Stimulated activated naive CD8-positive, alpha-beta T cell treated with anti-CD3 and anti-CD28 coated beads, Interleukin-15, amount 100 ng/mL, for 72 hours (primary cell): ENCODE results near the gene PRKN.
A peak's percentile ranks its signal among the peaks of the same experiment; 100 is the strongest.

Source experiments
- ATAC-seq: fragments of 150-1000 bp; cut with Tn5 transposase; 2 replicates; pipeline ENCODE4 v1.10.0; 2021; ENCODE audit warnings: mild to moderate bottlenecking, moderate library complexity
- DNase-seq, 2 donors: peaks; one replicate each; pipeline ENCODE4 v3.0.0; 2021 to 2022
- H3K27ac Mint-ChIP-seq, 2 donors: one replicate each; pipeline ENCODE4 v1.8.0; 2022; ENCODE audit warnings: mild to moderate bottlenecking in 2 of 2, mixed read lengths in 2 of 2, moderate library complexity in 2 of 2
- H3K27me3 Mint-ChIP-seq: one replicate; pipeline ENCODE4 v1.8.0; 2022; ENCODE audit warnings: mixed read lengths
- H3K4me1 Mint-ChIP-seq: one replicate; pipeline ENCODE4 v1.8.0; 2022; ENCODE audit warnings: mild to moderate bottlenecking, mixed read lengths
- H3K4me3 Mint-ChIP-seq, 2 donors: one replicate each; pipeline ENCODE4 v1.8.0; 2022; ENCODE audit warnings: mild to moderate bottlenecking in 2 of 2, mixed read lengths in 2 of 2, moderate library complexity in 1 of 2
- H3K9me3 Mint-ChIP-seq, 2 donors: one replicate each; pipeline ENCODE4 v1.8.0; 2022; ENCODE audit warnings: mixed read lengths in 2 of 2

The PRKN gene

GRCh38 chr6:161412795-161413194, 1314.8 kb downstream of the PRKN start:
- no peaks in the 10 kb centered on the region for H3K9me3 Mint-ChIP-seq
- peaks cover 13% of the 10 kb centered on the region for H3K27me3 Mint-ChIP-seq
- no peak overlapping the region for H3K27ac Mint-ChIP-seq
- DNase-seq: no peak
- no peak for ATAC-seq
- no peak overlapping the region for H3K4me3 Mint-ChIP-seq
- H3K4me1 Mint-ChIP-seq: no peaks in the 10 kb centered on the region

GRCh38 chr6:161411265-161411944, 1316.2 kb downstream of the PRKN start:
- DNase-seq (no peak), ATAC-seq (no peak)
- H3K4me1 Mint-ChIP-seq: no peaks in the 10 kb centered on the region
- H3K4me3 Mint-ChIP-seq: no peak overlapping the region
- H3K27me3 Mint-ChIP-seq: peaks cover 9% of the 10 kb centered on the region
- H3K27ac Mint-ChIP-seq: no peak overlapping the region
- H3K9me3 Mint-ChIP-seq: no peaks in the 10 kb centered on the region

GRCh38 chr6:161410736-161411135, 1316.8 kb downstream of the PRKN start:
- no peaks in the 10 kb centered on the region for H3K9me3 Mint-ChIP-seq
- DNase-seq: no peak
- H3K27me3 Mint-ChIP-seq: peaks cover 3% of the 10 kb centered on the region
- no peak for ATAC-seq
- no peak overlapping the region for H3K4me3 Mint-ChIP-seq
- H3K27ac Mint-ChIP-seq: no peak overlapping the region
- H3K4me1 Mint-ChIP-seq: no peaks in the 10 kb centered on the region

- Mint-ChIP-seq H3K27ac (no peak overlapping the region), H3K4me3 (no peak overlapping the region), H3K4me1 (no peaks in the 10 kb centered on the region), H3K9me3 (no peaks in the 10 kb centered on the region), H3K27me3 (no peaks in the 10 kb centered on the region)
- DNase-seq (no peak), ATAC-seq (no peak)
Observed at GRCh38 chr6:161410076-161410475, 1317.5 kb downstream of the PRKN start.

- Mint-ChIP-seq H3K27ac (no peak overlapping the region), H3K4me3 (no peak overlapping the region)
- DNase-seq: no peak
Observed at GRCh38 chr6:161409353-161409752, 1318.2 kb downstream of the PRKN start.

GRCh38 chr6:161408041-161408440, 1319.5 kb downstream of the PRKN start:
- no peak for ATAC-seq
- no peak overlapping the region for H3K27ac Mint-ChIP-seq

More at GRCh38 chr6:161409353-161409752, 1318.2 kb downstream of the PRKN start:
- Mint-ChIP-seq H3K9me3 (no peaks in the 10 kb centered on the region), H3K4me1 (no peaks in the 10 kb centered on the region), H3K27me3 (no peaks in the 10 kb centered on the region)
- ATAC-seq: no peak

GRCh38 chr6:161407581-161407980, 1320.0 kb downstream of the PRKN start:
- H3K4me1 Mint-ChIP-seq: no peaks in the 10 kb centered on the region
- no peak for ATAC-seq
- no peaks in the 10 kb centered on the region for H3K9me3 Mint-ChIP-seq
- no peak overlapping the region for H3K4me3 Mint-ChIP-seq
- H3K27me3 Mint-ChIP-seq: no peaks in the 10 kb centered on the region
- no peak overlapping the region for H3K27ac Mint-ChIP-seq
- DNase-seq: no peak

More at GRCh38 chr6:161408041-161408440, 1319.5 kb downstream of the PRKN start:
- no peaks in the 10 kb centered on the region for H3K4me1 Mint-ChIP-seq
- H3K4me3 Mint-ChIP-seq: no peak overlapping the region
- H3K27me3 Mint-ChIP-seq: no peaks in the 10 kb centered on the region
- DNase-seq: no peak
- no peaks in the 10 kb centered on the region for H3K9me3 Mint-ChIP-seq

GRCh38 chr6:161407115-161407514, 1320.5 kb downstream of the PRKN start:
- no peaks in the 10 kb centered on the region for H3K9me3 Mint-ChIP-seq
- no peaks in the 10 kb centered on the region for H3K4me1 Mint-ChIP-seq
- no peak overlapping the region for H3K27ac Mint-ChIP-seq
- ATAC-seq (no peak), DNase-seq (no peak)
- H3K27me3 Mint-ChIP-seq: no peaks in the 10 kb centered on the region
- H3K4me3 Mint-ChIP-seq: no peak overlapping the region

- ATAC-seq: no peak
- Mint-ChIP-seq H3K27me3 (no peaks in the 10 kb centered on the region), H3K4me1 (no peaks in the 10 kb centered on the region), H3K4me3 (no peak overlapping the region), H3K27ac (no peak overlapping the region), H3K9me3 (no peaks in the 10 kb centered on the region)
- no peak for DNase-seq
Observed at GRCh38 chr6:161406646-161407045, 1320.9 kb downstream of the PRKN start.

- Mint-ChIP-seq H3K27me3 (no peaks in the 10 kb centered on the region), H3K4me1 (no peaks in the 10 kb centered on the region), H3K27ac (no peak overlapping the region), H3K9me3 (no peaks in the 10 kb centered on the region), H3K4me3 (no peak overlapping the region)
- DNase-seq (no peak), ATAC-seq (no peak)
Observed at GRCh38 chr6:161405418-161405817, 1322.1 kb downstream of the PRKN start.

- DNase-seq (no peak), ATAC-seq (no peak)
- no peaks in the 10 kb centered on the region for H3K4me1 Mint-ChIP-seq
- no peak overlapping the region for H3K4me3 Mint-ChIP-seq
- H3K9me3 Mint-ChIP-seq: no peaks in the 10 kb centered on the region
- H3K27me3 Mint-ChIP-seq: no peaks in the 10 kb centered on the region
- H3K27ac Mint-ChIP-seq: no peak overlapping the region
Observed at GRCh38 chr6:161403717-161404116, 1323.8 kb downstream of the PRKN start.

GRCh38 chr6:161401587-161402309, 1325.8 kb downstream of the PRKN start:
- ATAC-seq: no peak
- Mint-ChIP-seq H3K27me3 (no peaks in the 10 kb centered on the region), H3K9me3 (no peaks in the 10 kb centered on the region), H3K27ac (no peak overlapping the region), H3K4me3 (no peak overlapping the region), H3K4me1 (no peaks in the 10 kb centered on the region)
- no peak for DNase-seq

GRCh38 chr6:161400671-161401070, 1326.9 kb downstream of the PRKN start:
- Mint-ChIP-seq H3K4me3 (no peak overlapping the region), H3K9me3 (no peaks in the 10 kb centered on the region), H3K4me1 (no peaks in the 10 kb centered on the region), H3K27me3 (no peaks in the 10 kb centered on the region), H3K27ac (no peak overlapping the region)
- no peak for ATAC-seq
- no peak for DNase-seq

GRCh38 chr6:161396539-161396938, 1331.0 kb downstream of the PRKN start:
- ATAC-seq (no peak), DNase-seq (no peak)
- Mint-ChIP-seq H3K9me3 (no peaks in the 10 kb centered on the region), H3K4me3 (no peak overlapping the region), H3K27ac (no peak overlapping the region), H3K27me3 (no peaks in the 10 kb centered on the region), H3K4me1 (no peaks in the 10 kb centered on the region)

GRCh38 chr6:161395716-161396231, 1331.8 kb downstream of the PRKN start:
- H3K4me3 Mint-ChIP-seq: no peak overlapping the region
- H3K9me3 Mint-ChIP-seq: no peaks in the 10 kb centered on the region
- H3K27me3 Mint-ChIP-seq: no peaks in the 10 kb centered on the region
- no peak for DNase-seq
- H3K4me1 Mint-ChIP-seq: no peaks in the 10 kb centered on the region
- ATAC-seq: no peak
- peak overlapping the region in 1 of 2 donors; percentile 31 for H3K27ac Mint-ChIP-seq

GRCh38 chr6:161394437-161394836, 1333.1 kb downstream of the PRKN start:
- Mint-ChIP-seq H3K27ac (no peak overlapping the region), H3K4me3 (no peak overlapping the region)
- ATAC-seq: peak; percentile 19

More at GRCh38 chr6:161394437-161394836, 1333.1 kb downstream of the PRKN start:
- Mint-ChIP-seq H3K4me1 (no peaks in the 10 kb centered on the region), H3K9me3 (no peaks in the 10 kb centered on the region), H3K27me3 (no peaks in the 10 kb centered on the region)
- no peak for DNase-seq
